H9 (cell line): ENCODE measurements around the gene MYH9. TPM values are rescaled to one million over a fixed set of nuclear protein-coding genes. Genes with fewer than 3 reads are reported as not detected.

Experiments used
- DNase-seq: peaks from one replicate; pipeline ENCODE4 v3.0.0-alpha.2; 2017
- H2AFZ ChIP-seq: one replicate; pipeline ENCODE4 v1.6.1; 2013; ENCODE audit warnings: mild to moderate bottlenecking, low read length, control low read depth, moderate library complexity
- H2AK5ac ChIP-seq: 2 replicates; pipeline ENCODE4 v1.6.1; 2013; ENCODE audit warnings: low read length, control low read depth, mixed read lengths; ENCODE audit not compliant: insufficient read length
- H2BK120ac ChIP-seq: one replicate; pipeline ENCODE4 v1.6.1; 2013; ENCODE audit warnings: low read depth, mild to moderate bottlenecking, low read length, control low read depth, inconsistent platforms; ENCODE audit not compliant: poor library complexity, severe bottlenecking
- H2BK12ac ChIP-seq: 2 replicates; pipeline ENCODE4 v1.6.1; 2013; ENCODE audit warnings: low read length, control low read depth, mixed read lengths, low read depth; ENCODE audit not compliant: insufficient read length
- H2BK15ac ChIP-seq: 2 replicates; pipeline ENCODE4 v1.6.1; 2013; ENCODE audit warnings: low read depth, low read length, control low read depth
- H2BK20ac ChIP-seq: one replicate; pipeline ENCODE4 v1.6.1; 2013; ENCODE audit warnings: low read depth, mild to moderate bottlenecking, low read length, control low read depth, inconsistent platforms; ENCODE audit not compliant: poor library complexity, severe bottlenecking
- H2BK5ac ChIP-seq: 2 replicates; pipeline ENCODE4 v1.6.1; 2013; ENCODE audit warnings: low read length, control low read depth, mixed read lengths; ENCODE audit not compliant: insufficient read length
- H3K14ac ChIP-seq: 2 replicates; pipeline ENCODE4 v1.6.1; 2013; ENCODE audit warnings: low read length, control low read depth; ENCODE audit not compliant: insufficient read depth
- H3K18ac ChIP-seq: 2 replicates; pipeline ENCODE4 v1.6.1; 2013; ENCODE audit warnings: low read depth, mild to moderate bottlenecking, mixed read lengths, low read length, control low read depth; ENCODE audit not compliant: insufficient read length
- H3K23ac ChIP-seq: 2 replicates; pipeline ENCODE4 v1.6.1; 2013; ENCODE audit warnings: low read length, control low read depth, mixed read lengths, low read depth; ENCODE audit not compliant: insufficient read length
- H3K23me2 ChIP-seq: 2 replicates; pipeline ENCODE4 v1.6.1; 2013; ENCODE audit warnings: low read depth, mild to moderate bottlenecking, mixed read lengths, low read length, control low read depth; ENCODE audit not compliant: insufficient read length, poor library complexity, severe bottlenecking
- H3K27ac ChIP-seq: 2 replicates; pipeline ENCODE4 v1.5.1; 2013; ENCODE audit warnings: low read length, control low read depth, mixed read lengths, low read depth; ENCODE audit not compliant: insufficient read length
- H3K27me3 ChIP-seq: 2 replicates; pipeline ENCODE4 v1.6.1; 2013; ENCODE audit warnings: low read length, control low read depth, inconsistent platforms; ENCODE audit not compliant: insufficient read depth
- H3K4ac ChIP-seq: 2 replicates; pipeline ENCODE4 v1.6.1; 2013; ENCODE audit warnings: low read depth, mild to moderate bottlenecking, control low read depth, inconsistent platforms, low read length, moderate library complexity
- H3K4me1 ChIP-seq: 2 replicates; pipeline ENCODE4 v1.6.1; 2013; ENCODE audit warnings: low read length, control low read depth, inconsistent platforms; ENCODE audit not compliant: insufficient read depth
- H3K4me2 ChIP-seq: 2 replicates; pipeline ENCODE4 v1.6.1; 2013; ENCODE audit warnings: low read length, control low read depth, mixed read lengths; ENCODE audit not compliant: insufficient read length, insufficient read depth
- H3K56ac ChIP-seq: 2 replicates; pipeline ENCODE4 v1.6.1; 2013; ENCODE audit warnings: low read depth, mild to moderate bottlenecking, mixed read lengths, low read length, control low read depth; ENCODE audit not compliant: insufficient read length
- H3K79me1 ChIP-seq: 2 replicates; pipeline ENCODE4 v1.6.1; 2013; ENCODE audit warnings: low read depth, mild to moderate bottlenecking, moderate library complexity, low read length, control low read depth, inconsistent platforms; ENCODE audit not compliant: insufficient read depth, poor library complexity, severe bottlenecking
- H3K79me2 ChIP-seq: 2 replicates; pipeline ENCODE4 v1.6.1; 2013; ENCODE audit warnings: low read length, control low read depth, inconsistent platforms; ENCODE audit not compliant: insufficient read depth
- H3K9ac ChIP-seq: 2 replicates; pipeline ENCODE4 v1.6.1; 2013; ENCODE audit warnings: low read length, control low read depth, mixed read lengths; ENCODE audit not compliant: insufficient read length; ENCODE audit errors: extremely low read depth
- H3K9me3 ChIP-seq: one replicate; pipeline ENCODE4 v1.6.1; 2013; ENCODE audit warnings: low read depth, low read length, inconsistent platforms; ENCODE audit not compliant: control insufficient read depth
- H3T11ph ChIP-seq: one replicate; pipeline ENCODE4 v1.6.1; 2013; ENCODE audit warnings: mild to moderate bottlenecking, low read length, control low read depth, inconsistent platforms
- H4K20me1 ChIP-seq: one replicate; pipeline ENCODE4 v1.6.1; 2013; ENCODE audit not compliant: control insufficient read depth, insufficient read length, insufficient read depth
- H4K5ac ChIP-seq: 2 replicates; pipeline ENCODE4 v1.6.1; 2013; ENCODE audit warnings: low read depth, mild to moderate bottlenecking, mixed read lengths, low read length, control low read depth; ENCODE audit not compliant: insufficient read length
- H4K8ac ChIP-seq: replicated peaks from 2 replicates; pipeline ENCODE4 v1.6.1; 2013; ENCODE audit warnings: low read length, control low read depth, mixed read lengths, low read depth; ENCODE audit not compliant: insufficient read length
- H4K91ac ChIP-seq: 2 replicates; pipeline ENCODE4 v1.6.1; 2013; ENCODE audit warnings: low read depth, mild to moderate bottlenecking, moderate library complexity, mixed read lengths, low read length, control low read depth; ENCODE audit not compliant: insufficient read length
- H3K27ac Mint-ChIP-seq, 3 experiments: 2 replicates in 2 of 3; 3 replicates in 1 of 3; pipeline ENCODE4 v1.8.0; 2020 to 2021; ENCODE audit warnings: mixed read lengths in 3 of 3, mild to moderate bottlenecking in 1 of 3, moderate library complexity in 1 of 3
- H3K27me3 Mint-ChIP-seq: 2 replicates; pipeline ENCODE4 v1.8.0; 2021; ENCODE audit warnings: low read depth, mild to moderate bottlenecking, moderate library complexity, mixed read lengths
- H3K36me3 Mint-ChIP-seq, 3 experiments: 2 replicates in 2 of 3; 3 replicates in 1 of 3; pipeline ENCODE4 v1.8.0; 2020 to 2021; ENCODE audit warnings: low read depth in 3 of 3, mixed read lengths in 3 of 3; ENCODE audit not compliant: insufficient read depth in 1 of 3
- H3K4me1 Mint-ChIP-seq, 2 experiments: 2 replicates each; pipeline ENCODE4 v1.8.0; 2020; ENCODE audit warnings: mixed read lengths in 2 of 2
- H3K4me3 Mint-ChIP-seq, 2 experiments: 2 replicates in 1 of 2; 3 replicates in 1 of 2; pipeline ENCODE4 v1.8.0; 2020 to 2021; ENCODE audit warnings: mild to moderate bottlenecking in 2 of 2, mixed read lengths in 2 of 2, moderate library complexity in 1 of 2
- H3K9me3 Mint-ChIP-seq, 2 experiments: 2 replicates in 1 of 2; 3 replicates in 1 of 2; pipeline ENCODE4 v1.8.0; 2020; ENCODE audit warnings: mild to moderate bottlenecking in 2 of 2, mixed read lengths in 2 of 2, moderate library complexity in 1 of 2
- CTCF ChIP-seq: fragments of 200-600 bp; sonication (generic); conservative IDR thresholded peaks from 3 replicates; pipeline ENCODE4 v1.8.0; 2021; ENCODE audit warnings: antibody characterized with exemption, mild to moderate bottlenecking
- WGBS: extraction: QIAGEN DNeasy Blood & Tissue Kit; methylation state at CpG from one replicate; pipeline ENCODE4 v1.1.7; 2013; ENCODE audit warnings: missing lambda C conversion rate, low lambda C conversion rate, mixed read lengths; ENCODE audit not compliant: insufficient read length; ENCODE audit errors: extremely low coverage; 5-methylcytosine and 5-hydroxymethylcytosine counted together
- total RNA-seq: library from RNA; stranded (reverse); gene quantifications from 2 replicates; pipeline ENCODE4 v1.2.1, GENCODE V29; 2021

The MYH9 gene
- total RNA-seq, 1 experiment from 2014 or later: 266 TPM

- H3K27ac Mint-ChIP-seq: peak overlapping the region; percentile 9 to 79 (median 76); a peak in 5 of 7 replicates
- Histone ChIP-seq H3K27ac (no peak overlapping the region), H4K8ac (no peak overlapping the region), H3K4me2 (no peak overlapping the region), H3K18ac (no peak overlapping the region), H3T11ph (no peak overlapping the region), H4K20me1 (no peaks in the 10 kb centered on the region), H2BK20ac (no peak overlapping the region), H2BK12ac (no peak overlapping the region), H2BK5ac (no peak overlapping the region), H4K91ac (no peak overlapping the region), H4K5ac (no peak overlapping the region), H3K27me3 (no peaks in the 10 kb centered on the region), H3K79me1 (peaks cover 5% of the 10 kb centered on the region), H2AFZ (no peak overlapping the region), H2BK120ac (no peak overlapping the region), H3K14ac (no peak overlapping the region), H3K23me2 (no peaks in the 10 kb centered on the region), H3K56ac (no peak overlapping the region), H2AK5ac (no peak overlapping the region), H3K23ac (no peak overlapping the region), H3K79me2 (peaks cover 7% of the 10 kb centered on the region; the same call in 1 of the 2 replicates), H3K9ac (no peak overlapping the region), H2BK15ac (no peak overlapping the region), H3K4me1 (no peaks in the 10 kb centered on the region; the same call in 1 of the 2 replicates), H3K9me3 (no peaks in the 10 kb centered on the region), H3K4ac (no peak overlapping the region)
- no peak for TF ChIP-seq CTCF
- H3K9me3 Mint-ChIP-seq: no peaks in the 10 kb centered on the region
- H3K36me3 Mint-ChIP-seq: peaks cover 39 to 80% (median 49%) of the 10 kb centered on the region in 3 experiments
- H3K27me3 Mint-ChIP-seq: no peaks in the 10 kb centered on the region
- no peak overlapping the region; a peak in 1 of 5 replicates for H3K4me3 Mint-ChIP-seq
- DNase-seq: no peak
- no CpG with 5 or more reads among the region's 9 CpGs for WGBS
- H3K4me1 Mint-ChIP-seq: peaks cover 21 to 33% of the 10 kb centered on the region in 2 experiments
These were observed 44.1 kb downstream of the MYH9 start for GRCh38 chr22:36343720-36344105.
